CD4-positive, alpha-beta T cell treated with Interleukin-1 beta for 1 hour (primary cell): ENCODE measurements around the gene GCSAM.
A peak's percentile ranks its signal among the peaks of the same experiment; 100 is the strongest.

Experiments used
- DNase-seq, 2 donors: peaks; one replicate each; pipeline ENCODE4 v3.0.0-alpha.2; 2020 to 2022

The GCSAM gene

DNA sequence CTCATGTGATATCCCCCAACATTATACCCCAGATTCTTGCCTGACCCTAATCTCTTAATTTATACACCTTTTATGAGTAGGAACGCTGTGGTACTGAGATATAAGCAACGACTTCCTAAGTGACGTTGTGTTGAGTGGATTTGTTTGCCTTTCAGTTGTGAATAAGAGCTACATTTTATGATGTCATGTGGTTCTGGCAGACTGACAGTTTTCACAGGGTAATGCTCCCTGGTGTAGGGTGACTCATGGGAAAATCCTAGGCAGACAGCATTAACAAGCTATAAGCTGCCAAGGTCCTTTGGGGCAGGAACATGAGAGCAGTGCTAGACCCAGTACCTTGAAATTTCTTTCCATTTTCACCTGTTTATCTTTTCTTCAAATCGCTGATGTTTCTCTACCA lies 35.7 kb downstream of the GCSAM start:
- no peak for DNase-seq

DNA sequence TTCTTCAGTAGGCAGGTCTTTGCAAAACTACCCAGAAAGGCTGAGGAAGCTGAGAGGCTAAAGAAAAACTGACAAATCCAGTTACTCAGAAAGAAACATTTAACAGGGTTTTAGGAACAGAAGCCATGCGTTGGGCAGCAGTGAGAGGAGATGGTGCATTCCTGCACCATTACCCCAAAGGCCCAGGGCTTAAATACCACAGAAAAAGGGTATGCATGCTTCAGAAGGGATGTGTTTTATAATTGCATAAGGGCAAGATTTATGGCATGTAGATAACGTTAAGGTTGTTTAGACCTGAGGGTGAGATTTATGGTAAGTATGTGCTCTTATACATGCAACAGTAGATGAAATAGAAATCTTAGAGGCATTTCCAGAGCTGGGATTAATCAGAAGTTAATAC lies 36.9 kb downstream of the GCSAM start:
- no peak for DNase-seq

- DNase-seq: no peak
Observed at GRCh38 chr3:112095731-112096130, 37.3 kb downstream of the GCSAM start.

GRCh38 chr3:112093180-112093522 lies 39.9 kb downstream of the GCSAM start:
- DNase-seq: no peak

DNA sequence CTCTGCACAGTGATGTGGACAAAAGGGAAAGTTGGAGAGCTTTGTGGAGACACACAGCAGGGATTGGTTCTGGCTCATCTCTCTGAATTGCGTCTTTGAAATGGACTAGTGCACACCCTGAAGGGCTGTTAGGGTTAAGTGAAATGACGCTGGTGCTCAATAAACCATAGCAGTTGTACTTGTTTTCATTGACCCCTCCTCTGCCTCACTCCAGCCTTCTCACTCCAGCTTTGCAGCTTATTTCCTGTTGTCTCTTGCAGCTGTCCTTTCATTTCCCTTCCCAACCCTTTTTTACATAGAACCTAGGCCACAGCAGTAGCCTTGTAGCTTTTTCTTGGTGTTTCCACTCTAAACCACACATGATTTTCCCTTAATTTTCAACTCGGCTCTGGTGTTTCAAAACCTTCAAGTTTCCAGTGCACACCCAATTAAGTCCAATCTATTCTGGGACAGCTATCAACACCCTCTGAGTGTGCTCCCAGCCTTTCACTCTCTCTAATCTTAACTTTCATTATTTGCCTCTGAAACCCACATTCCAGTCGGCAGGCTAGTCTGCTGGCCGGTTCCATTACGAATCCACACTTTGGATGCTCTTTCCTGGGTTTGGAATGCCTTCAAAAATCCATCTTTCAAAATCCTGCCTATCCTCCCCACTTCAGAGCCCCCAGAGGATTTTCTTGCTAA lies 40.4 kb downstream of the GCSAM start:
- no peak for DNase-seq

DNA sequence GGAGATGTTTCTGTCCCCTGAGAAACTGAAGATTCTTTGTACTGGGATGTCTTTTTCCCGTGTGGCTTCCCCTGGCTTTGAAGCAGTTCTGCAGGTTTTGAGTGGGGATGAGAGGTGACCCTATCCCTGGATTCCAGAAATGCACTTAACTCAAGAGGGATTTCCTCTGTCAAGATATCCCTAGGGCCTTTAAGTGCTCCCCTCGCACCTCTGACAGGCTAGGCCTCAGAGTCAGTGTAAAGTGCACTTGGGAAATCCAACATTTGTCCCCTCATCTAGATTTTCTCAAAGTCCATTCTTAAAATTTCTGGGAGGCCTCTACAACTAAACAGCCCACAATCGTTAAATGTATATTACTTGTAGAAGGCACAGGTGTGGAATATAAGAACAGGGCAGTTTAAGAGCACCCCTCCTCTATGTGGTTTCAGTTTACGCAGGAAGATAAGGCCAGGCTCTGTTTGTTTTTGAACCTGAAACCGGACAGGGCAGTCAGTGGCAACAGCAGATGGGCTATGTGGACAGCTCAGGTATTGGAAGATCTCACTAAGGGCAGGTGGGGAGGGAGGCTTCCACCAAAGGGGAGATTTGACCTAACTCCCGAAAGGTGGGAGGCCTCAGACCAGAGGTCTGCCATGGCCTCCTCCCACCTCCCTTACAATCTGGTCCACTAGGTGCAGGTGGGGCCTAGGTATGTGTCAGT lies 42.0 kb downstream of the GCSAM start:
- no peak for DNase-seq

DNA sequence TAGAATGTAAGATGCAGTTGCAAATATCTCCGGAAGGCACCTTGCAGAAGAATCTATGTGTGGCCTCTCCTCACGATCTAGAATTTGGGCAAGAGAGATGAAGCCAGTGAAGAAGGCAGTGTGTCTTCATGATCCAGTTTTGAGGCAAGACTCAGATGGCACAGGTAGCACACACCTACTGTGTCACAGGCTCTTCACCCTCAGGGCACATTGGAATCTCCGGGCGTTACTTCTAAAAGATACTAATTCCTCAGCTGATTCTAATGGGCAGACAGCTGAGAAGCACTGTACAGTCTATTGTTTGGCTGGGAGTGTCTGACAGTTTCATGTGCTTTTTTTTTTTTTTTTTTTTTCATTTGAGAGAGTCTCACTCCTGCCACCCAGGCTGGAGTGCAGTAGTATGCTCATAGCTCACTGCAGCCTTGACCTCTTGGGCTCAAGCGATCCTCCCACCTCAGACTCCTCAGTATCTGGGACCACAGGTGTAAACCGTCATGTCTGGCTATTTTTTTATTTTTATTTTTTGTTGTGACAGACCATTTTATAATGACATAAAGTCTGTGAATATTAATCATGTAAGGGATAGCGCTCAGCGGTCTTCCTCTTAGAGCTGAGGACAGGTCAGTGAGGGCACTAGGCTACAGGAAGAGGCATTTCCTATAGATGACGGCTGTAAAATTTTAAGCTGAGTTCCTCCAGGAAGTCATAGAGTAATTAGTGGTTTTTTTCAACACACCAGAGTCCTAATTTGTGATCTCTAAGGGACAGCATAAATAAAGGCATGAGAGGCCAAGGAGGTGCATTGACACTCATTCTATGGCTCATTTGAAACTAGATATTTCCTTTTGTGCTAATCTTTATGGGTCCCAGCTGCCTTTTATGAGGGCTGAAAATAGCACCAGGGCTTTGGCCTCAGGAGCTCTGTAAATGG lies 42.8 kb downstream of the GCSAM start:
- DNase-seq: no peak

- no peak for DNase-seq
Observed at GRCh38 chr3:112088944-112089343, 44.1 kb downstream of the GCSAM start.

GRCh38 chr3:112087746-112088145 lies 45.3 kb downstream of the GCSAM start:
- DNase-seq: no peak

GRCh38 chr3:112086875-112087524 lies 46.0 kb downstream of the GCSAM start:
- no peak for DNase-seq

GRCh38 chr3:112086076-112086854 lies 46.8 kb downstream of the GCSAM start, which contains the start of gene C3orf52:
Gene C3orf52, plus strand, starts transcription at chr3:112086389. Its CDS starts 19 bp downstream, at chr3:112086408.
- peak; percentile 53 to 60 for DNase-seq

DNA sequence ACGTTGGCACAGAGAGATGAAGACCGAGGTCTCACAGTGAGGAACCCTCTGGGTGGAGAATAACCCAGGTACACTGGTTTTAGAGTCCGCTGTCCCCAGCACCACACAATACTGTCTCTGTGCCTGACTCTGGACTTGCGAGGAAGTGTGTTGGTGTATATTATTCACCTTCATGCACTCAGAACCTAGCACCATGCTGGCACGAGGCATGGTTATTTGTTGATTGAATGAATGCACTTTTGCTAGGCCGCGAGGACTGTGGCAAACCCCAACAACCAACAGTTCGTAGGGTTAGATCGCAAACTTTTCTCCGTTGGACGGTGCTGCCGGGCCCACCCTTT lies 47.3 kb downstream of the GCSAM start:
- DNase-seq: no peak

DNA sequence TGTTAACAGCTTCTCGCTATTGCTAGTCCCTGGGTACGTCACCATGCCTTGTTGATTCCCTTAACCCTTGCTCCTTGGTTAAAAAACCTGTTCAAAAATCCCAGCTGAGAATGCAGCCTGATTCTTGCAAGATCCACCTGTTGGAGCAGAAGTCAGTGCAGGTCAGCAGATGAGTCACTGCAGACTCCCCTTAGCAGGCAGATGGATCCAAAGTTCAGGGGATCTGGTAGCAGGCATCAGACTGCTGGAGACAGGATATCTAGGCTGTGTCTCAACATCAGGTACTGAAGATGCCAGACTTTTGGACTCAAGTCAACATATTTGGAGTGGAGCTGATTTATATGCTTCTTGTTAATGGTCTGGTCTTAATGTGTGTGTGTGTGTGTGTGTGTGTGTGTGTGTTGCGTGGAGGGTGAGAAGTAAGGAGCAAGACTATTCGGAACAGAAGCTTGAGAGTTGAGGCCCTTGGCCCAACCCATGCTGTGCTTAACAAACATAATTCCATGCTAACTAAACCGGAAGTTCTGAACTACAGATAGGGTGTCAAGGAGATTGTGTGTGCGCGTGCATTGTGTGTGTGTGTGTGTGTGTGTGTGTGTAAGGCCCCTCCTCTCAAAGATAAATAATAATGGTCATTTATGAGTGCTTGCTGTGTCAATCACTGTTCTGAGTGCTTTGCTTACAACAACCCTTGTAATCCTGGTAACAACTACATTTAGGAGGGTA lies 47.9 kb downstream of the GCSAM start:
- DNase-seq: no peak

- DNase-seq: no peak
Observed at GRCh38 chr3:112083239-112083638, 49.8 kb downstream of the GCSAM start.

DNA sequence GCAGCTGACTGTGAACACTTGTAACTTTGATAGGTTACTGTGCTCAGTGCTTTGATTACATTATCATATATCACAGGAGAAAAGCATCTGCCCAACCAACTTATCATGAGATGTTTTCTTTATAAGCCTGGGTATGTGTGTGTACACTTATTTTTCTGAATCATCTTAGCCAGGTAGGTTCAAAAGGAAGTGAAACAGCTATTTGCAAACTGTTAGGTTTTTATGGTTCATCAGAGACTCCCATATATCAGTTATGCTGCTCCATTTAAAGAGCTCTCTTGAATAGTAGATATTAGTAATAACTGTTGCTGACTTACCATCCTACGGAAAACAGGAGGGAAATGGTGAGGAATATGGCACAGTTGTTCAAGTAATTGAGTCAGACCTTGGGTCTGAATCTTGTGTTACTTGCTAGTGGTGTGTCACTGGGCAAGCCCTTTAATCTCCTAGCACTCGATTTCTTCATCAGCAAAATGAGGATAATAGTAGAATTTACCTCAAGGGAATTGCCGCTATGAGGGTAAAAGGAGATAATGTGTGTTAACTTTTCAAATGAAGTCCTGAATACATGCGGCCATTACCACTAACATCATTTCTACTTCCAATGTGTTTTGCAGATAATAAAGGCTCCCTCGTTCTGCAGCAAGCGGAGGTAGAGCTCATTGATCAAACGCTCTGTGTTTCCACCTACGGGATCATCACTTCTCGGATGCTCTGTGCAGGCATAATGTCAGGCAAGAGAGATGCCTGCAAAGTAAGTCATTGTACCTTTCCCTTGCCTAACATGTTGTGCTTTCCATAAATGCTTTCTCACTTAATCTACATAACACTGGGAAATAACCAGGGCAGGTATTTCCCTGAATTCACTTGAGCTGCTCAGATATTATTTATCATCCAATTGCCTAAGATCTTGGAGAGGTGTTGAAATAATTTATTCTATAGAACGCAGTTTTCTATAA lies 54.6 kb downstream of the GCSAM start:
- DNase-seq: no peak

GRCh38 chr3:112074616-112075497 lies 58.2 kb downstream of the GCSAM start:
- DNase-seq: peak in 1 of 2 donors; percentile 40

DNA sequence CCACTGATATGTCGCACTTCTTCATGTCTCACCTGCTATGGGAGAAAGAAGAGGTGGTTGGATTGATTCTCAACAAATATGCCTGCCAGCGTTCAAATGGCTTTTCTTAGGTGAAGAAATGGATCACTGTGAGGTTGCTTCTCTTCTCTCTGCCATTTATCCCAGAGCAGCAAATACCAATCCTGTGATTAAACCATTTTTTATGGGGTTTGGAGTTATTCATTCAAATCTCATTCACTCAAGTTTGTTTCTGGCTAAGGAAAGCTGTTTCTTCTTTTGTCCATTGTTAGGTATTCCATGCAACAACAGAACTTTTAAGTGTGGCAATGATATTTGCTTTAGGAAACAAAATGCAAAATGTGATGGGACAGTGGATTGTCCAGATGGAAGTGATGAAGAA lies 59.0 kb downstream of the GCSAM start:
- no peak for DNase-seq

DNA sequence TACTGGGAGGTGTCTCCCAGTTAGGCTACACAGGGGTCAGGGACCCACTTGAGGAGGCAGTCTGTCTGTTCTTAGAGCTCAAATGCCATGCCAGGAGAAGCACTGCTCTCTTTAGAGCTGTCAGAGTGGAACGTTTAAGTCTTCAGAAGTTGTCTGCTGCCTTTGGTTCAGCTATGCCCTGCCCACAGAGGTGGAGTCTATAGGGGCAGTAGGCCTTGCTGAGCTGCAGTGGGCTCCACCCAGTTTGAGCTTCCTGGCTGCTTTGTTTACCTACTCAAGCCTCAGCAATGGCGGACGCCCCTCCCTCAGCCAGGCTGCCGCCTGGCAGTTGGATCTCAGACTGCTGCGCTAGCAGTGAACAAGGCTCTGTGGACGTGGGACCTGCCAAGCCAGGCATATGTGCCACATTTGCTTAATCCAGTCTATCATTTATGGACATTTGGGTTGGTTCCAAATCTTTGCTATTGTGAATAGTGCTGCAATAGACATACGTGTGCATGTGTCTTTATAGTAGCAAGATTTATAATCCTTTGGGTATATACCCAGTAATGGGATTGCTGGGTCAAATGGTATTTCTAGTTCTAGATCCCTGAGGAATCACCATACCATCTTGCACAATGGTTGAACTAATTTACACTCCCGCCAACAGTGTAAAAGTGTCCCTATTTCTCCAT lies 60.5 kb downstream of the GCSAM start:
- DNase-seq: peak; percentile 73 to 74
